ENCODE data around the gene ENTPD8.
A peak's percentile ranks its signal among the peaks of the same experiment; 100 is the strongest.

Gene ENTPD8

DNA sequence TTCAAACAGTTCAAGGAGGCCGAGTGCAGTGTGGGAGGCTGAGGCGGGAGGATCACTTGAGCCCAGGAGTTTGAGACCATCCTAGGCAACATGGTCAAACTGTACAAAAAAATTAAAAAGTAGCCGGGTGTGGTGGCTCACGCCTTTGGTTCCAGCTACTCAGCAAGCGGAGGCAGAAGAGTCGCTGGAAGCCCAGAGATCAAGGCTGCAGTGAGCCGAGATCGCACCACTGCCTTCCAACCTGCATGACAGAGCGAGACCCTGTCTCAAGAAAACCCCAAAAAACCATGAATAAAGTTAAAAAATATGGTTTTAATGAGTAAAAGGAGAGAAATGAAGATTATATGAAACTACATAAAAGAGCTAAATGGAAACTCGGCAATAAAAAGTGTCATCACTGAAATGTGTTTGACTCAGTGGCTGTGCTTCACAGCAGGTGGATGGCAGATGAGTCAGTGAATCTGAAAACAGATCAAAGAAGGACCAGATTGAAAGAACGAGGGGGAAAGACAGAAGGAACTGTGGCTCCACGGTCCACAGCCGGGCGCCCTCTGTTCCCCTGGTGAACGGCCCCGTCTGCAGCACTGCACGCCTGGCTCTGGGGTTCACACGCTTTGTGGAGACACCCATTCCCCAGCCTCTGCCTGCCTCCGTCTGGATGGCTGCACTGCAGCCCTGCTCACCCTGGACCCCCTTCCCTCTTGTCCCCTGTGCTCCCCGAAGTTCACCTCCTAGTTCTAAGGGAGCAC, 43.3 kb downstream of the ENTPD8 start:
- Histone ChIP-seq H3K18ac (ENCODE audit: low read length) (no peak overlapping the region), H4K91ac (ENCODE audit: low read depth, low read length, poor library complexity) (no peak overlapping the region)
- WGBS, 2 donors (ENCODE audit: extremely low coverage in 2 of 2, insufficient read length in 2 of 2, insufficient replicate concordance in 1 of 2) = 100% methylated on average over 1 of the region's 20 CpGs

DNA sequence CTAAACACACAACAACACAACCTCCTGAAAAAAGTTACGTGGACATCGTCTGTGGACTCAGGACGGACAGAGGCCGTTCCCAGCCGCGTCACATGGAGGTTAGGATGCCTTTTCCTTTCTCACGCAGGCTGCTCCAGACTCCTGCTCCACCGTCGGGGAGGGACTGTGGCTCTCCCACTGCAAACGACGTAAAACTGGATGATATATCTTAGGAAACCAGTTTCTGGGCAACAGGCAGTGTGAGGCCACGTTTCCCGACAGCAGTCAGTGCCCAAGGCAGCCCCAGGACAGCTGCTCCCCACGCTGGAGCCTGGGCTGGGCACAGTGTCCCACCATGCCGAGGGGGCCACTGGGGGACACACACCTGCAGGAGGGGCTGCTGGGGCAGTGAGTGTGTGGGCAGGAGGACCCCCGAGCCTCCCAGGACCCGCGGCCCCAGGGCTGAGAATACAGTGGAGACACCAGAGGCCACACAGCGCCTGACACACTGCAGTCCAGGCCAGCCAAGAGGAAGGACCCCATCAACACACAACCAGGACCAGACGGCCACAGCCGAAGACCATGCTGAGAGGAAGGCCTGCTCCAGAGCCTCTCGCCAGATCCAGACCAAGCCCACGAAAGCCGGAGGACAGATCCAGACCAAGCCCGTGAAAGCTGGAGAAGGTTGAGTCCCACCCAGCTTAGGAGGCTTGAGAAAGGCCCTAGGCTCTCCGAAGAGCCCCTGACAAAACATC, 44.4 kb downstream of the ENTPD8 start:
- Histone ChIP-seq H2AK5ac (ENCODE audit: low read depth, low read length) (peak overlapping the region; percentile 22), H2BK120ac (ENCODE audit: low read depth, low read length) (no peak overlapping the region), H4K8ac (ENCODE audit: low read depth, low read length) (no peak overlapping the region), H3K18ac (ENCODE audit: low read length) (no peak overlapping the region), H3K23ac (ENCODE audit: low read depth, low read length, poor library complexity) (no peak overlapping the region), H3K4ac (ENCODE audit: low read length) (no peak overlapping the region), H3K27ac (replicated peaks; ENCODE audit: low read length) (no peak overlapping the region), H3K14ac (ENCODE audit: low read length) (no peak overlapping the region), H2AFZ (ENCODE audit: low read length) (no peak overlapping the region), H2BK15ac (ENCODE audit: low read length) (peak overlapping the region; percentile 63), H4K91ac (ENCODE audit: low read depth, low read length, poor library complexity) (no peak overlapping the region), H3K9me3 (replicated peaks in 1 of 2; ENCODE audit: control insufficient read depth in 2 of 2, insufficient read depth in 1 of 2, low read depth in 1 of 2, low read length in 2 of 2) (peaks cover 5 to 6% of the 10 kb centered on the region in 2 donors), H2BK12ac (ENCODE audit: low read length) (no peak overlapping the region), H2BK5ac (ENCODE audit: low read length) (no peak overlapping the region), H3K9ac (ENCODE audit: low read depth, low read length, poor library complexity) (no peak overlapping the region), H3K36me3 (replicated peaks in 1 of 2; ENCODE audit: control insufficient read depth in 2 of 2, insufficient read depth in 2 of 2, low read length in 2 of 2) (peaks cover 2 to 3% of the 10 kb centered on the region in 2 donors), H3K27me3 (ENCODE audit: control insufficient read depth in 3 of 3, insufficient read depth in 3 of 3, low read depth in 1 of 3, low read length in 3 of 3) (no peaks in the 10 kb centered on the region), H3K4me3 (ENCODE audit: low read length in 2 of 2) (no peak overlapping the region), H3K4me2 (ENCODE audit: insufficient read depth, low read length, poor library complexity, severe bottlenecking) (no peak overlapping the region), H3K4me1 (ENCODE audit: control insufficient read depth in 2 of 2, insufficient read depth in 1 of 2, low read depth in 1 of 2, low read length in 2 of 2) (peaks cover 3 to 6% of the 10 kb centered on the region in 2 donors), H3K79me1 (ENCODE audit: low read depth, low read length) (peaks cover 4% of the 10 kb centered on the region)
- WGBS, 2 donors (ENCODE audit: extremely low coverage in 2 of 2, insufficient read length in 2 of 2, insufficient replicate concordance in 1 of 2) = no CpG with 5 or more reads among the region's 26 CpGs
- no peak for DNase-seq (ENCODE audit: low spot score)

More for the DNA sequence above, 43.3 kb downstream of the ENTPD8 start:
- Histone ChIP-seq H3K9me3 (replicated peaks in 1 of 2; ENCODE audit: control insufficient read depth in 2 of 2, insufficient read depth in 1 of 2, low read depth in 1 of 2, low read length in 2 of 2) (peaks cover 5 to 6% of the 10 kb centered on the region in 2 donors), H3K4me2 (ENCODE audit: insufficient read depth, low read length, poor library complexity, severe bottlenecking) (no peak overlapping the region), H2AK5ac (ENCODE audit: low read depth, low read length) (no peak overlapping the region), H3K4me3 (ENCODE audit: low read length in 2 of 2) (no peak overlapping the region), H3K79me1 (ENCODE audit: low read depth, low read length) (peaks cover 4% of the 10 kb centered on the region), H3K27me3 (ENCODE audit: control insufficient read depth in 3 of 3, insufficient read depth in 3 of 3, low read depth in 1 of 3, low read length in 3 of 3) (no peaks in the 10 kb centered on the region), H3K4me1 (ENCODE audit: control insufficient read depth in 2 of 2, insufficient read depth in 1 of 2, low read depth in 1 of 2, low read length in 2 of 2) (peaks cover 3 to 6% of the 10 kb centered on the region in 2 donors), H2BK120ac (ENCODE audit: low read depth, low read length) (peak overlapping the region; percentile 81), H2AFZ (ENCODE audit: low read length) (no peak overlapping the region), H3K27ac (replicated peaks; ENCODE audit: low read length) (no peak overlapping the region), H2BK5ac (ENCODE audit: low read length) (no peak overlapping the region), H3K23ac (ENCODE audit: low read depth, low read length, poor library complexity) (no peak overlapping the region), H2BK12ac (ENCODE audit: low read length) (no peak overlapping the region), H3K14ac (ENCODE audit: low read length) (peak overlapping the region; percentile 71), H3K9ac (ENCODE audit: low read depth, low read length, poor library complexity) (no peak overlapping the region), H2BK15ac (ENCODE audit: low read length) (no peak overlapping the region), H4K8ac (ENCODE audit: low read depth, low read length) (no peak overlapping the region), H3K4ac (ENCODE audit: low read length) (peak overlapping the region; percentile 53), H3K36me3 (replicated peaks in 1 of 2; ENCODE audit: control insufficient read depth in 2 of 2, insufficient read depth in 2 of 2, low read length in 2 of 2) (peaks cover 0 to 3% of the 10 kb centered on the region in 2 donors)
- DNase-seq (ENCODE audit: low spot score) = no peak

DNA sequence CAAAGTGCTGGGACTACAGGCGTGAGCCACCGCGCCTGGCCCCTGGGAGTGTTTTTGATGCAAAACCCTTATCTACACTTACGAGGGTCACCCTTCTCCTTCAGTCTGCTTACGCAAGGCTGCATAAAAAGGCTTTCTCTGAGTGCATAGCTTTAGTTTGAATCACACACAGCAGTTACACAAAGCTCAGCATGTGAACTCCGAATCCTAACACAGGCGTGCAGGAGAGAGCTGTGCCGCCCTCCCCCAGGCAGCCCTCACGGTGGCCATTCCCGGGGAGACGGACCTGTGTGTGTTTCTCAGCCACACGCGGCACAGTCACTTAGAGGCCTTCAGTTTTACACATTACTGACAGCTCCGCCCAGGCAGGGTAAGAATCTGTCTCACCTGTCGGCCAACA, 44.9 kb downstream of the ENTPD8 start:
- Histone ChIP-seq H4K91ac (ENCODE audit: low read depth, low read length, poor library complexity) (no peak overlapping the region), H3K79me1 (ENCODE audit: low read depth, low read length) (peaks cover 4% of the 10 kb centered on the region), H3K4ac (ENCODE audit: low read length) (no peak overlapping the region), H3K9me3 (replicated peaks in 1 of 2; ENCODE audit: control insufficient read depth in 2 of 2, insufficient read depth in 1 of 2, low read depth in 1 of 2, low read length in 2 of 2) (peaks cover 5 to 6% of the 10 kb centered on the region in 2 donors), H3K27me3 (ENCODE audit: control insufficient read depth in 3 of 3, insufficient read depth in 3 of 3, low read depth in 1 of 3, low read length in 3 of 3) (no peaks in the 10 kb centered on the region), H2BK12ac (ENCODE audit: low read length) (no peak overlapping the region), H3K9ac (ENCODE audit: low read depth, low read length, poor library complexity) (no peak overlapping the region), H3K4me2 (ENCODE audit: insufficient read depth, low read length, poor library complexity, severe bottlenecking) (no peak overlapping the region), H2BK15ac (ENCODE audit: low read length) (no peak overlapping the region), H3K14ac (ENCODE audit: low read length) (no peak overlapping the region), H2BK120ac (ENCODE audit: low read depth, low read length) (no peak overlapping the region), H3K36me3 (replicated peaks in 1 of 2; ENCODE audit: control insufficient read depth in 2 of 2, insufficient read depth in 2 of 2, low read length in 2 of 2) (peaks cover 2 to 3% of the 10 kb centered on the region in 2 donors), H3K18ac (ENCODE audit: low read length) (no peak overlapping the region), H3K23ac (ENCODE audit: low read depth, low read length, poor library complexity) (no peak overlapping the region), H3K4me1 (ENCODE audit: control insufficient read depth in 2 of 2, insufficient read depth in 1 of 2, low read depth in 1 of 2, low read length in 2 of 2) (peaks cover 3 to 6% of the 10 kb centered on the region in 2 donors), H2BK5ac (ENCODE audit: low read length) (no peak overlapping the region), H3K27ac (replicated peaks; ENCODE audit: low read length) (no peak overlapping the region), H4K8ac (ENCODE audit: low read depth, low read length) (no peak overlapping the region), H2AFZ (ENCODE audit: low read length) (no peak overlapping the region), H2AK5ac (ENCODE audit: low read depth, low read length) (no peak overlapping the region), H3K4me3 (ENCODE audit: low read length in 2 of 2) (no peak overlapping the region)
- DNase-seq (ENCODE audit: low spot score) = no peak
- WGBS, 2 donors (ENCODE audit: extremely low coverage in 2 of 2, insufficient read length in 2 of 2, insufficient replicate concordance in 1 of 2) = no CpG with 5 or more reads among the region's 15 CpGs

DNA sequence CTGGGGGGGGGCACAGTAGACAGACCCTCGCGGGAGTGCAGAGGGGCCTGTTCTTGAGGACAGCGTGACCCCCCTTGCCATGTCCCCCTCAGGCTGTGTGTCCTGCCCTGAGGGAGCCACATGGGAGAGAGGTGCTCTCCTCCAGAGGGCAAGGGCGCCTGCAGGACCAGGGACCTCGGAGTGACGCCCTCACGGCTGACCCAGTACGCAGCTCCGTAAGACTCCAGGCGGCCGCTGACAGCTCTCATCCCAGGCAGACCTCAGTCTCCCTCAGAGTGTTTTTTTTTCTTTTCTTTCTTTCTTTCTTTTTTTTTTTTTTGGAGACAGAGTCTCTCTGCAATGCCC, 45.5 kb downstream of the ENTPD8 start:
- peaks cover 8% of the 10 kb centered on the region for H3K79me1 ChIP-seq (ENCODE audit: low read depth, low read length)
- no peak overlapping the region for H3K23ac ChIP-seq (ENCODE audit: low read depth, low read length, poor library complexity)
- no peak overlapping the region for H4K91ac ChIP-seq (ENCODE audit: low read depth, low read length, poor library complexity)
- H3K36me3 ChIP-seq (replicated peaks in 1 of 2; ENCODE audit: control insufficient read depth in 2 of 2, insufficient read depth in 2 of 2, low read length in 2 of 2) = peaks cover 2 to 3% of the 10 kb centered on the region in 2 donors
- H2BK15ac ChIP-seq (ENCODE audit: low read length) = no peak overlapping the region
- peaks cover 3 to 5% of the 10 kb centered on the region in 2 donors for H3K9me3 ChIP-seq (replicated peaks in 1 of 2; ENCODE audit: control insufficient read depth in 2 of 2, insufficient read depth in 1 of 2, low read depth in 1 of 2, low read length in 2 of 2)
- H2AK5ac ChIP-seq (ENCODE audit: low read depth, low read length) = peak overlapping the region; percentile 74
- H3K27me3 ChIP-seq (ENCODE audit: control insufficient read depth in 3 of 3, insufficient read depth in 3 of 3, low read depth in 1 of 3, low read length in 3 of 3) = no peaks in the 10 kb centered on the region
- no peak overlapping the region for H3K4me2 ChIP-seq (ENCODE audit: insufficient read depth, low read length, poor library complexity, severe bottlenecking)
- no peak overlapping the region for H4K8ac ChIP-seq (ENCODE audit: low read depth, low read length)
- WGBS, 2 donors (ENCODE audit: extremely low coverage in 2 of 2, insufficient read length in 2 of 2, insufficient replicate concordance in 1 of 2) = no CpG with 5 or more reads among the region's 11 CpGs
- H3K27ac ChIP-seq (replicated peaks; ENCODE audit: low read length) = no peak overlapping the region
- H2BK120ac ChIP-seq (ENCODE audit: low read depth, low read length) = no peak overlapping the region
- H3K14ac ChIP-seq (ENCODE audit: low read length) = no peak overlapping the region
- no peak overlapping the region for H3K4me3 ChIP-seq (ENCODE audit: low read length in 2 of 2)
- no peak overlapping the region for H2BK12ac ChIP-seq (ENCODE audit: low read length)
- no peak overlapping the region for H3K4ac ChIP-seq (ENCODE audit: low read length)
- no peak for DNase-seq (ENCODE audit: low spot score)
- peaks cover 3 to 6% of the 10 kb centered on the region in 2 donors for H3K4me1 ChIP-seq (ENCODE audit: control insufficient read depth in 2 of 2, insufficient read depth in 1 of 2, low read depth in 1 of 2, low read length in 2 of 2)
- peak overlapping the region; percentile 30 for H3K9ac ChIP-seq (ENCODE audit: low read depth, low read length, poor library complexity)
- no peak overlapping the region for H2AFZ ChIP-seq (ENCODE audit: low read length)
- H3K18ac ChIP-seq (ENCODE audit: low read length) = no peak overlapping the region
- H2BK5ac ChIP-seq (ENCODE audit: low read length) = no peak overlapping the region
